Stimulated activated CD4-positive, alpha-beta T cell treated with anti-CD3 and anti-CD28 coated beads, Interleukin-1b, Interleukin-23, amount 100 ng/mL, for 24 hours (primary cell): ENCODE data around the gene ZMYM3.

Experiments
- DNase-seq, 4 experiments: peaks; one replicate each; pipeline ENCODE4 v3.0.0-alpha.2; 2020; ENCODE audit warnings: low read depth in 4 of 4, low spot score in 1 of 4

Gene ZMYM3

DNA sequence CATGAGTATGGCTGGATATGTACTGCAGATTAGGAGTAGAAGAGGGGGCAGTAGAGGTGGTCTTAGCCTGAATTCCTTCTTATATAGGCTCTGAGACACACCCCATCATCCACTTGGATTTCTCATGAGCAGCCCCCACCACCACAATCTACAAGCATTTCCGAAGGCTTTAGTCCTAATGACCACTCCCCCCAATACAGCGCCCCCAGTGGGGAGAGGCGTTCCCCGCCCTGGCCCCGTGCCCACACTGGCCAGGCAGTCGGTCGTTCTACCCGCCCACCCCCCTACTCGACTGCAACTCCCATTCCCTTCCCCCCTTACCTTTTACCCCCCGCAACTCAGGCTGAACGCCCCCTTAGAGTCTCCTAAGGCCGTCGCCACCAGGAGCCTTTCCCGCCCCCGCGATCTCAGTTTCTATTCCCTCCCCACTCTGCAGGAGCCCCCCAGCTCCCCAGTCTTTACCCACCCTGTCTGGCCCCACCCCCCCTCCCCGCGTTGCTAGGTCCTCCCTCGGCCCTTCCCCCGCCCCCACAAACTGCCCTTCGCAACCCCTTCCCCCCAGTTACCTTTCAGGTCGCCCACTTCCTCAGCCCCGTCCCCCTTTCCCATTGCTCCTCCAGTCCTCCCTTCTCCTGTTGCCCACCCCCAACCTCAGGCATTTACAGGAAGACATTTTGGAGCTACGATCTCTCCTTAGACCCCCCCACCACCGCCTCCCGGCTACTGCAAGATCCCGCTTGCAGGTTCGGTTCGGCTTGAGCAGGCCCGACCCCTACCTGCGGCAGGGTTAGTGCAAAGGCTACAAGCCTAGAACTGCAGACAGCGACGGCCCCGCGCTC, 468 bp downstream of the ZMYM3 start:
- DNase-seq = peak in 1 of 4 experiments; percentile 5

DNA sequence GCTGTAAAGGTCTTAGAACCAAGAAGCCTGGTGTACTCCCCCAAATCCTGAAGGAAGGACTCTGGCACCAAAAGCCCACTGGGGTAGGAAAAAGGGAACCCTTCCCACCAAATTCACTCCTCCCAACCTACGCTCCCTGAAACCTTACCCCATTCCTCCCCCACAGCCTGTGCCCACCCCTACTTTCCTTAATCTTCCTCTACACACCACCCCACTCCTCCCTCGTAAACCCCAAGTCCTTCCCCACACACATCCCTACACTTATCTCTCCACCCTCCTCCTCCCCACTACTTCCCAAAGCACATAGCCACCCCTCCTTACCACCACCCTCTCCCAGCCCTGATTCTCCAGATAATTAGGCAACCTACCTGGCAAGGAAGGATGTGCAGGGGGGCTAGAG, 1.7 kb downstream of the ZMYM3 start:
- no peak for DNase-seq

- no peak for DNase-seq
These were observed 2.4 kb downstream of the ZMYM3 start for GRCh38 chrX:71251466-71251973.

- no peak for DNase-seq
These were observed 3.1 kb downstream of the ZMYM3 start for GRCh38 chrX:71250841-71251240.

DNA sequence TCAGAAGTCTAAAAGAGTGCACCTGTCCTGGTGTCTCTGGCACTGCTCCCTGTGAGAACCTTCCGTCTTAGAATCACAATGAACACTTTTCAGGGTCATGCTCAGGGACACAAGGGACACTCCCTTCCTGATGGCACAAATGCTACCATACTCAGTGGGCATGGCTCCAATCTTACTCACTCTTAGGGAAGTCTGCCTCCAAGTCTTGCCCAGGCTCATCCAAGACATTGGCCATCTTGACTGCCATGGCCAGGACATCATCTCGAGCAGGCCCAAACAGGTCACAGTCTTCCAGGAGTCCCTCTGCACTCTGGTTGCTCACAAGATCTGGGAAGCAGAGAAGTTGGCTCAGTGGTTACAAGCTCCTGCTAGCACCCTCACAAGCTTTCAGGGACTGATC, 8.8 kb downstream of the ZMYM3 start:
- DNase-seq = no peak

- no peak for DNase-seq
These were observed 9.4 kb downstream of the ZMYM3 start for GRCh38 chrX:71244359-71245128.

GRCh38 chrX:71241301-71241700, 12.6 kb downstream of the ZMYM3 start:
- DNase-seq = no peak

- no peak for DNase-seq
These were observed 14.2 kb downstream of the ZMYM3 start for GRCh38 chrX:71239781-71240180.

DNA sequence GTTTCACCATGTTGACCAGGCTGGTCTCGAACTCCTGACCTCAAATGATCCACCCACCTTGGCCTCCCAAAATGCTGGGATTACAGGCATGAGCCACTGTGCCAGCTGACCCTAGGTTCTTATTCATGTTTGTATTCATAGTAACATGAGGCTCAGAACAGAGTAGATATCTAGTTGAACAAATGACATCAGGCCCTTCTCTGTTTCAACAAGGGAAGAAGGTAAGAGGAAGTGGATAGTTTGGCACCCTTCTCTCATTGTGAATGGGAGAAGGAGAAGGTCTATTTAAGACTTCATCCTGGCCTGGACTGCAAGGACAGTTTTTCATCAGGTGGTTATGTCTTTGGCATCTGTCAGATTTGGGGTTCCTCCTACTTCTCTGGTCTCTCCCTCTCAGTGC, 17.1 kb downstream of the ZMYM3 start:
- DNase-seq = no peak

- no peak for DNase-seq
These were observed 18.5 kb downstream of the ZMYM3 start for GRCh38 chrX:71235482-71235881.

DNA sequence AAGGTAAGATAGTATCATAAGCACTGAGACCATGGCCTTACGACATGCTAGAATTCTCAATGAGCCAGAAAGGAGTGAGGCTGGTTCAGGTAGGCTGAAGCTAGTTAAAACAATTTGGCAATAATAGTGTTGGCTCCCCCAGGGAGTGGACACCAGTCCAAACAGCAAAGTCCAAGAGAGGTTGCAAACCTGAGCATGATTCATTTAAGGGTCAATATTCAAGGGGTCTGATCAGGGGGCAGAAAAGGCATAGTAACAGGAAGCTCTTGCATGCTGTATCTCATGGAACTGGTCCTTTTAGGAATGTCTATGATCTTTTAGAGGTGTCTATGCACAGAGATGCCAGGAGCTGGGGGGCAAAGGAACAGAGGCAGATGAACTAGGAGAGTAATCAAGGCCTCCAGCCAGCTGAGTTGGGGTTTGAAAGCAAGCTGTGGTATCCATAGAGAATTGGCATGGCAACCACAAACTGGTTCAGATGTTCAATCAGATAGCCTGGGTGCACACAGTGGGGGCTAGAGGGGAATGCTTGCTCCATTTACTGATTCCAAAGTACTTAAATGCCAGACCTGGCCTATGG, 25.8 kb downstream of the ZMYM3 start:
- no peak for DNase-seq

GRCh38 chrX:71227370-71228062, 26.4 kb downstream of the ZMYM3 start:
- DNase-seq = no peak

DNA sequence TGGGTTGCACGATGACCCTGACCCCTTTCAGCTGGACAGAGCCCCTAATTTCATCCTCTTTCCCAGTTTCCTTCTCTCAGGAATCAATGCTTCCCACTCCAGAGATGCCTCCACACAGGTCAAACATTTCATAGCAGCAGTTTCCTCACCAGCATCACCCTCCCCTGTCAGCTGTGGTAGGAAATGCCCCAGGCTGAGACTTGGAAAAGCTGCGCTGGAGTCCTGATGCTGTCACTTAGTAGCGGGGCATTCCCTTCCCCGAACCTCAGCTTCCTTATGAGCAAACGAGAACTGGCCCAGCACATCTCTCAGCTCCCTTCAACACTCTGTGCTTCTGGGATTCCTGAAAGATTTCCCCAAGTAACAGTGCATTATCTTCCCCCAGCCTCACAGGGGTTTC, 28.3 kb downstream of the ZMYM3 start:
- DNase-seq = no peak

GRCh38 chrX:71225009-71225408, 28.9 kb downstream of the ZMYM3 start:
- DNase-seq = no peak

GRCh38 chrX:71224098-71224708, 29.7 kb downstream of the ZMYM3 start:
- DNase-seq = no peak

DNA sequence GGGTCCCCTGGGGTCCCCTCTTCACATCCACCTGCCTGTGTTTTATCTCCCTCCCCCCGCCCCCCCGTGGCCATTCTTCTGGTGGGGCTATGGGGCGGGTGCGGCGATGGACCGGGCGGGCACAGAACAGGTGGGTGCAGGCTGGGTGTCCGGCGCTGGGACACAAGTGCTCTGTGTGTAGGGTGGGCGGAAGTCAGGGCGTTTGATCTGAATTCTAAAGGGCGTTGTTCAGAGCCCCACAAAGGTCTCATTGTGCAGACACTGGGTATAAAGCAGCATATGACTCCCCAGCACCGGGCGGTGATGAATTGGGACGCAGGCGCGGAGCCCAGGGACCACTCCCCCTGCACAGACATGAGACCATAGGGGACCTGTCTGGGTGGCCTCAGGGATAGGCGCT, 31.0 kb downstream of the ZMYM3 start, which contains the start of gene GJB1:
Gene GJB1, plus strand, starts transcription at position 296 of the 400 bp plus-strand sequence. CDS start 484 bp downstream, outside the sequence.
- DNase-seq = no peak

- DNase-seq = no peak
These were observed 32.8 kb downstream of the ZMYM3 start for GRCh38 chrX:71221145-71221544.

DNA sequence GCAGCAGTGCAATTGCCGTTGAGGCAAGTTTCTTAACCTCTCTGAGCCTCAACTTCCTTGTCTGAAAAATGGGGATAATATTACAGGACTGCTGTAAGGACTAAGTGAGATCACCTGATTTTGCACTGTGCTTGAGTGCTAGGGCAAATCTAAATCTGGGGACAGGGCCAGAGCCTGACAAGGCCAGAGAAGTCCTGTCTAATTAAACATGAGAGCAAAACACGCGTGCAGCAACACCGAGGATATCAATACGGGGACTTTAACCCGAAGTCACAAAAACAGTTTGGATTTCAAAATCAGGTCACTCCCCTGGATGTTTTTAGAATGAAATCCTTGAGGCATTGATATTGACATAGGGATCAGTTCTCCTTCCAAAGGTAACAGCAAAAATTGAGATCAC, 36.6 kb downstream of the ZMYM3 start:
- DNase-seq = no peak

DNA sequence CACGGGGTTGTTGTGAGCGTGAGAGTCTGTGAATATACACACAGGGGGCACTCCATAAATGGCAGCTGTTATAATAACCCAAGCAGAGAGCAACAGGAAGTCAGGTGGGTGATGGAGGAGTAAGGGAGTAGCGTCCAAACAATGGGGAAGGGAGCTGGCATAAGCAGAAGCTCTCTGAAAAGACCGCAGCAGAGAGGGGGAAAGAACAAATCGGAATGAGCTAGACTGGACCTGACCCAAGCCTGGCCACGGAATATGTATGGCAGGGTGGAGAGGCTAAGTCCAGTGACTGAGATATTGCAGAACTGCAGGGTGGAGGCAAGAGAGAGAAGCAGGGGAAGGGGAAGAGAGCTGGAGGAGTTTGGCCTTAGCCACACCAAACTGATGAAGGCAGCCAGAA, 37.5 kb downstream of the ZMYM3 start:
- DNase-seq = no peak

- DNase-seq = no peak
These were observed 38.5 kb downstream of the ZMYM3 start for GRCh38 chrX:71215338-71215912.
